ENCODE measurements around the gene EYA2. TPM values are rescaled to one million over a fixed set of nuclear protein-coding genes. Genes with fewer than 3 reads are reported as not detected.

The EYA2 gene
- total RNA-seq, 1 donor from 2014 or later = 94.1 TPM

DNA sequence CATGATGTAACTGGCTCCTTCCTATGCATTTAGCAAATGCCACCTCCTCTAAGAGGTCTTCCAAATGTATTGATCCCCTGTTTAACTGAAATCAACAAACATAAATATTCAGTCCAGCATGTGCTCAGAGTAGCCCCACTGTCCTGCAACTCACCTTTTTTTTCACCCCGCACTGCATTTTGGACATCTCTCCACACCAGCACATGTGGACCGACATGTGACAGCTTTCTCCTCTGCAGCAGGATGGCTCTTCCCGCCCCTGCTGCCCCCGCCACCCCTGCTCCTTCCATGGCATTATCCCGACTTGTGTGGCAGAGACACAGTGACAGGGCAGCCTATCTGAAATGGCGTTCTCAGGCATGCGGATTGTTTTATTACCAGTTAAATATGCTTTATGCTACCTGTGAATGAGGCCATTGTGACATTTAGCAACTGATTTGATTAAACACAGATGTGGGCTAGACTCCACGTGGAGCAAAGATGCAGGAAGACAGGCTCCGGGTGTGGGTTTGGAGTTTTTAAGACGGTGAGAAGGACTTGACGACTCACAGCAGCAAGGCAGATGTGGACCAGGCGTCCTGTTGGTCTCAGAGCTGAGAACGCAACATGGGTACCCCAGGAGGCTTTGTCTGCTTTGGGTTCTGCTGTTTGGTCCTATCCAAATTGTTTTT lies 161.2 kb downstream of the EYA2 start:
- H3K9me3 Mint-ChIP-seq (ENCODE audit: unreplicated experiment) = peaks cover 4% of the 10 kb centered on the region
- TF ChIP-seq, protein P1, sequence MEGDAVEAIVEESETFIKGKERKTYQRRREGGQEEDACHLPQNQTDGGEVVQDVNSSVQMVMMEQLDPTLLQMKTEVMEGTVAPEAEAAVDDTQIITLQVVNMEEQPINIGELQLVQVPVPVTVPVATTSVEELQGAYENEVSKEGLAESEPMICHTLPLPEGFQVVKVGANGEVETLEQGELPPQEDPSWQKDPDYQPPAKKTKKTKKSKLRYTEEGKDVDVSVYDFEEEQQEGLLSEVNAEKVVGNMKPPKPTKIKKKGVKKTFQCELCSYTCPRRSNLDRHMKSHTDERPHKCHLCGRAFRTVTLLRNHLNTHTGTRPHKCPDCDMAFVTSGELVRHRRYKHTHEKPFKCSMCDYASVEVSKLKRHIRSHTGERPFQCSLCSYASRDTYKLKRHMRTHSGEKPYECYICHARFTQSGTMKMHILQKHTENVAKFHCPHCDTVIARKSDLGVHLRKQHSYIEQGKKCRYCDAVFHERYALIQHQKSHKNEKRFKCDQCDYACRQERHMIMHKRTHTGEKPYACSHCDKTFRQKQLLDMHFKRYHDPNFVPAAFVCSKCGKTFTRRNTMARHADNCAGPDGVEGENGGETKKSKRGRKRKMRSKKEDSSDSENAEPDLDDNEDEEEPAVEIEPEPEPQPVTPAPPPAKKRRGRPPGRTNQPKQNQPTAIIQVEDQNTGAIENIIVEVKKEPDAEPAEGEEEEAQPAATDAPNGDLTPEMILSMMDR (IDR thresholded peaks at IDR 0.05; ENCODE audit: partially characterized antibody, unreplicated experiment) = no peak
- H3K36me3 Mint-ChIP-seq (ENCODE audit: unreplicated experiment) = peaks cover 8% of the 10 kb centered on the region
- no peak for DNase-seq
- peaks cover 15% of the 10 kb centered on the region for H3K4me1 Mint-ChIP-seq (ENCODE audit: low read depth, unreplicated experiment)
- H3K27ac Mint-ChIP-seq (ENCODE audit: unreplicated experiment) = peak overlapping the region; percentile 30
- H3K4me3 Mint-ChIP-seq (ENCODE audit: unreplicated experiment) = no peak overlapping the region
- peaks cover 9% of the 10 kb centered on the region for H3K27me3 Mint-ChIP-seq (ENCODE audit: unreplicated experiment)

DNA sequence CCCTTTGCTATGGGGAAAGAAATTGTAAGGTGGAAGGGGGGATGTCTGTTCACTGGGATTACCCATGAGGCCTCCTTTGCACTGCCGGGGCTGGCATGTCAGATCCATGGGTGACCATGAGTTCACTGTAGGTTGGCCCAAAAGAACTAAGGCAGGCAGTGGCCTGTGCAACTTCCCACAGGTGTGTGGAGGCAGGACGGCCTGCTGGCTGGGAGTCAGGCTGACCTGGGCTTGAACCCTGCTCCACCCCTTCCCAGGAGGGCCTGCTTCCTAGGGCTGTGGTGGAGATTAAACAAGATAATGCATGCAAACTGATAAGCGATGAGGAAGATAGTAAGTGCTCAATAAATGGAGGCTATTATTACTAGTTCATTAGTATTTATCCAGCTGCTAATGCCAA lies 163.0 kb downstream of the EYA2 start:
- DNase-seq = no peak
- H3K4me1 Mint-ChIP-seq (ENCODE audit: low read depth, unreplicated experiment) = peaks cover 15% of the 10 kb centered on the region
- peaks cover 4% of the 10 kb centered on the region for H3K9me3 Mint-ChIP-seq (ENCODE audit: unreplicated experiment)
- H3K36me3 Mint-ChIP-seq (ENCODE audit: unreplicated experiment) = peaks cover 15% of the 10 kb centered on the region
- TF ChIP-seq, protein P1 (IDR thresholded peaks at IDR 0.05; ENCODE audit: partially characterized antibody, unreplicated experiment) = no peak
- no peak overlapping the region for H3K27ac Mint-ChIP-seq (ENCODE audit: unreplicated experiment)
- peaks cover 12% of the 10 kb centered on the region for H3K27me3 Mint-ChIP-seq (ENCODE audit: unreplicated experiment)
- no peak overlapping the region for H3K4me3 Mint-ChIP-seq (ENCODE audit: unreplicated experiment)

DNA sequence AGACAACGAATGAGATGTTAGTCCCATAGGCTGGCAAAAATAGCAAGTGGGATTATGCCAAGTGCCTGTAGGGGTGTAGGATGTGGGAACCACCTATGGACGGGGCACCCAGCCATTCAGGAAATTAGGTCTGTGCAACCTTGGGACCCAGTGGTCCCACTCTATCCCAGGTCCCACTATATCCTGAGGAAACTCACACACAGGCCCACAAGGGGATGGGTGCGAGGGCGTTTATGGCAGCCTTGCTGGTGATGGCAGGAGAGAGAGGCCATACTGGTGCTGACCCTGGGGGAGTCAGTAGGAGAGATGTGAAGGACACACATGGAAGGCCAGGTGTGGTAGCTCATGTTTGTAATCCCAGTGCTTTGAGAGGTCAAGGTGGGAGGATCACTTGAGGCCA lies 163.6 kb downstream of the EYA2 start:
- TF ChIP-seq, protein P1 (IDR thresholded peaks at IDR 0.05; ENCODE audit: partially characterized antibody, unreplicated experiment) = no peak
- peaks cover 15% of the 10 kb centered on the region for H3K4me1 Mint-ChIP-seq (ENCODE audit: low read depth, unreplicated experiment)

DNA sequence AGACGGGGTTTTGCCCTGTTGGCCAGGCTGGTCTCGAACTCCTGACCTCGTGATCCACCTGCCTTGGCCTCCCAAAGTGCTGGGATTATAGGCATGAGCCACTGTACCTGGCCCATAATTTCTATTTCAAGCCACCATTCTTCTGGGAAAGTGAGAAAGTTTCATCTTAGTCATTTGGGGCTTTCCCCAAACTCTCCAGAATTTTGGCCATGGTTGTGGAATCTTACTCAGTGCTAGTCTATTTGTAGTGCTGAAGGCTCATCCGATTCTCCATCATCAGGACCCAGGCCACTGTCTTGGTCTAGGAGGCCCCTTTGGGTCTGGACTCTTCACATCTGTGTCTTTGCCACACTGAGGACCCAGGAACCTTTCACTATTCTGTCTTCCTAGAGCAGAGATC lies 164.9 kb downstream of the EYA2 start:
- H3K27ac Mint-ChIP-seq (ENCODE audit: unreplicated experiment) = no peak overlapping the region
- peaks cover 12% of the 10 kb centered on the region for H3K27me3 Mint-ChIP-seq (ENCODE audit: unreplicated experiment)
- H3K36me3 Mint-ChIP-seq (ENCODE audit: unreplicated experiment) = peaks cover 15% of the 10 kb centered on the region
- no peak overlapping the region for H3K4me3 Mint-ChIP-seq (ENCODE audit: unreplicated experiment)
- no peak for DNase-seq
- TF ChIP-seq, protein P1 (IDR thresholded peaks at IDR 0.05; ENCODE audit: partially characterized antibody, unreplicated experiment) = no peak
- H3K9me3 Mint-ChIP-seq (ENCODE audit: unreplicated experiment) = peaks cover 4% of the 10 kb centered on the region
- peaks cover 12% of the 10 kb centered on the region for H3K4me1 Mint-ChIP-seq (ENCODE audit: low read depth, unreplicated experiment)

More for the DNA sequence above, 163.6 kb downstream of the EYA2 start:
- Mint-ChIP-seq H3K27ac (ENCODE audit: unreplicated experiment) (no peak overlapping the region), H3K36me3 (ENCODE audit: unreplicated experiment) (peaks cover 15% of the 10 kb centered on the region), H3K4me3 (ENCODE audit: unreplicated experiment) (no peak overlapping the region), H3K27me3 (ENCODE audit: unreplicated experiment) (peaks cover 15% of the 10 kb centered on the region), H3K9me3 (ENCODE audit: unreplicated experiment) (peaks cover 4% of the 10 kb centered on the region)
- no peak for DNase-seq

DNA sequence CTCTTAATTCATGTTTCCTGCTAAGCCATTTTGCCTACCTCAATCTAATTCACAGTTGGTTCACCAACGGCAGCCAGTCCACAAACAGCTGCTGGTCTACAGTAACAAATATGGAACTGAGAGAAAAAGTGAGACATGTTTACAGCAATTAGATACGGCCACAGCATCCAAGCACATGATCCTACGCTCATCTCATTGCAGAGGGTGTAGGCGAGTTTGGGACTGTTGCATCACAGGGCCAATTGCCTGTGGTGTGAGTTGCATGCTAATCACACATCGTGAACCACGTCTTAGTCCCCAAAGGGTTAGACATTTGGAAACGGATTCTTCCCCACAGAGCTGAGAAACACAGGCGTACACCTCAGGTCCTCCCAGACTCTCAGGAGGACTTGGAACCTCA lies 166.9 kb downstream of the EYA2 start:
- no peak overlapping the region for H3K4me3 Mint-ChIP-seq (ENCODE audit: unreplicated experiment)
- TF ChIP-seq, protein P1 (IDR thresholded peaks at IDR 0.05; ENCODE audit: partially characterized antibody, unreplicated experiment) = no peak
- no peak overlapping the region for H3K27ac Mint-ChIP-seq (ENCODE audit: unreplicated experiment)
- no peaks in the 10 kb centered on the region for H3K4me1 Mint-ChIP-seq (ENCODE audit: low read depth, unreplicated experiment)
- peaks cover 4% of the 10 kb centered on the region for H3K9me3 Mint-ChIP-seq (ENCODE audit: unreplicated experiment)
- peaks cover 12% of the 10 kb centered on the region for H3K27me3 Mint-ChIP-seq (ENCODE audit: unreplicated experiment)
- H3K36me3 Mint-ChIP-seq (ENCODE audit: unreplicated experiment) = peaks cover 14% of the 10 kb centered on the region
- no peak for DNase-seq

Data from glutamatergic neuron (in vitro differentiated cells).